ENCODE results near the gene KPNA1. TPM values are rescaled to one million over a fixed set of nuclear protein-coding genes. Genes with fewer than 3 reads are reported as not detected.

Gene KPNA1
- total RNA-seq, 1 donor from 2014 or later = 82.5 TPM

DNA sequence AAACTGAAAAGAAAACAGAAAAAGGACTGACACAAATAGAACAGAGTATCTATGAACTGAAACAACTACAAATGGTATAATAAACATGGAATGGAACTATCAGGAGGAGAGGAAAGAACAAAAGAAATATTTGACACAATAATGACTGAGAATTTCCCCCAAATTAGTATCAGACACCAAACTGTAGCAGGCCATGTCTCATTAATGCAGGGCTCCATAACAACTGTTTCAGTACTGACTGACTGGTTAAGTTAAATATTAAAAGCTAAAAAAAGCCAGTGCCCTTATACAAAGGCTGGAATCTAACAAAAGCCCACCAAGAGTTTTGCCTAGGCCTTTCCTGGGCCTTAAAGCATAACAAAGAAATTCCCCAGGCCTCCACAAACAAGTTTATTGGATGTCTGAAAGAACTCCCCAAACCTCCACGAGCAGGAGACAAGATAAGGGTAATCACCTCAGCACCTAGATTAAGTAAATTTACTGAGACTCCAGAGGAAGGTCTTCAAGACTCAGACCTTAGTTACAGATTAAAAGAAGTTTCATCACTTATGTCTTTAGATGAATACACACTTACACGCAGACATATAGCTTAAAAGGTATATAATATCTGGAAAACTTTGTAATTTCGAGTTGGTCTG, 45.7 kb downstream of the KPNA1 start:
- no peak for DNase-seq (ENCODE audit: low spot score, unreplicated experiment)
- H3K36me3 Mint-ChIP-seq (ENCODE audit: insufficient read depth) = peaks cover 16% of the 10 kb centered on the region
- peak overlapping the region; percentile 97 for H3K27ac Mint-ChIP-seq
- no peaks in the 10 kb centered on the region for H3K9me3 Mint-ChIP-seq (ENCODE audit: low read depth)
- no peaks in the 10 kb centered on the region for H3K27me3 Mint-ChIP-seq
- TF ChIP-seq, protein P1, sequence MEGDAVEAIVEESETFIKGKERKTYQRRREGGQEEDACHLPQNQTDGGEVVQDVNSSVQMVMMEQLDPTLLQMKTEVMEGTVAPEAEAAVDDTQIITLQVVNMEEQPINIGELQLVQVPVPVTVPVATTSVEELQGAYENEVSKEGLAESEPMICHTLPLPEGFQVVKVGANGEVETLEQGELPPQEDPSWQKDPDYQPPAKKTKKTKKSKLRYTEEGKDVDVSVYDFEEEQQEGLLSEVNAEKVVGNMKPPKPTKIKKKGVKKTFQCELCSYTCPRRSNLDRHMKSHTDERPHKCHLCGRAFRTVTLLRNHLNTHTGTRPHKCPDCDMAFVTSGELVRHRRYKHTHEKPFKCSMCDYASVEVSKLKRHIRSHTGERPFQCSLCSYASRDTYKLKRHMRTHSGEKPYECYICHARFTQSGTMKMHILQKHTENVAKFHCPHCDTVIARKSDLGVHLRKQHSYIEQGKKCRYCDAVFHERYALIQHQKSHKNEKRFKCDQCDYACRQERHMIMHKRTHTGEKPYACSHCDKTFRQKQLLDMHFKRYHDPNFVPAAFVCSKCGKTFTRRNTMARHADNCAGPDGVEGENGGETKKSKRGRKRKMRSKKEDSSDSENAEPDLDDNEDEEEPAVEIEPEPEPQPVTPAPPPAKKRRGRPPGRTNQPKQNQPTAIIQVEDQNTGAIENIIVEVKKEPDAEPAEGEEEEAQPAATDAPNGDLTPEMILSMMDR (IDR thresholded peaks at IDR 0.05; ENCODE audit: unreplicated experiment) = no peak
- peaks cover 33% of the 10 kb centered on the region for H3K4me1 Mint-ChIP-seq (ENCODE audit: low read depth)
- peak overlapping the region; percentile 19 for H3K4me3 Mint-ChIP-seq (ENCODE audit: low read depth)

DNA sequence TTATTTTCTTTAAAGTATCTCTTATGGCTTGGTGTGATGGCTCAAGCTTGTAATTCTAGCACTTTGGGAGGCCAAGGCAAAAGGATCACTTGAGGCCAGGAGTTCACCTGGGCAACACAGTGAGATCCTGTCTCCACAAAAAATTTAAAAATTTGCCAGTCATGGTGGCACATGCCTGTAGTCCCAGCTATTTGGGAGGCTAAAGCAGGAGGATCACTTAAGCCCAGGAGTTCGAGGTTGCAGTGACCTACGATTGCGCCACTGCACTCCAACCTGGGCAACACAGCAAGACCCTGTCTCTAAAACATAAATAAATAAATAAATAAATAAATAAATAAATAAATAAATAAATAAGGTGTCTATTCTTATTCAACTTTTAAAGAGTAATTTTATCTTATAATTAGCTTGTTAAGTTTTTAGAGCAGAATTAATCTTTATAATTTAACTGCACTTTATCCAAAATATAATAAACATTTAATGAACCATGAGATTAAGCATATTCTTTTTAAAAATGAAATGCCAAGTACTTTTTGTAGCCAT, 48.0 kb downstream of the KPNA1 start:
- H3K4me3 Mint-ChIP-seq (ENCODE audit: low read depth) = no peak overlapping the region
- no peaks in the 10 kb centered on the region for H3K9me3 Mint-ChIP-seq (ENCODE audit: low read depth)
- no peak overlapping the region for H3K27ac Mint-ChIP-seq
- DNase-seq (ENCODE audit: low spot score, unreplicated experiment) = no peak
- H3K36me3 Mint-ChIP-seq (ENCODE audit: insufficient read depth) = peaks cover 22% of the 10 kb centered on the region
- H3K27me3 Mint-ChIP-seq = no peaks in the 10 kb centered on the region
- peaks cover 27% of the 10 kb centered on the region for H3K4me1 Mint-ChIP-seq (ENCODE audit: low read depth)
- TF ChIP-seq, protein P1 (IDR thresholded peaks at IDR 0.05; ENCODE audit: unreplicated experiment) = no peak

DNA sequence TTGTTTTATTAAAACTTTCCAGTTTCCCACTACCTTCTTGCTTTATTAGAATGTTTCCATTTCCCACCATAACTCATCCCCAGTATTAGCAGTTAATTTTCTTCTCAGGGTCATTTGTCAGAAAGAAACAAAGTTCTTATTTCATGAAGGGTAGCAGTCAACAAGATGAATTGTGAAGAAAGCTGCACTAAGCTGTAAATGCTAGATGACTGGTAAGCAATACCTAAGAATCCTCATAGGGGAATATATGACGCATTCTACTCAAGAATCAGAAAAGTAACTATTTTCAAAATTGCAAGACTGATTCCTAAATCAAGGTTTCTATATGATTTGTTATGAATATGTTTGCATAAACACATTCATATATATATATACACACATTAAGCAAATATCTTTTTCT, 50.1 kb downstream of the KPNA1 start:
- peaks cover 25% of the 10 kb centered on the region for H3K36me3 Mint-ChIP-seq (ENCODE audit: insufficient read depth)
- H3K27me3 Mint-ChIP-seq = no peaks in the 10 kb centered on the region
- TF ChIP-seq, protein P1 (IDR thresholded peaks at IDR 0.05; ENCODE audit: unreplicated experiment) = no peak
- H3K4me3 Mint-ChIP-seq (ENCODE audit: low read depth) = no peak overlapping the region
- H3K4me1 Mint-ChIP-seq (ENCODE audit: low read depth) = peaks cover 29% of the 10 kb centered on the region
- no peaks in the 10 kb centered on the region for H3K9me3 Mint-ChIP-seq (ENCODE audit: low read depth)
- DNase-seq (ENCODE audit: low spot score, unreplicated experiment) = no peak
- H3K27ac Mint-ChIP-seq = no peak overlapping the region

DNA sequence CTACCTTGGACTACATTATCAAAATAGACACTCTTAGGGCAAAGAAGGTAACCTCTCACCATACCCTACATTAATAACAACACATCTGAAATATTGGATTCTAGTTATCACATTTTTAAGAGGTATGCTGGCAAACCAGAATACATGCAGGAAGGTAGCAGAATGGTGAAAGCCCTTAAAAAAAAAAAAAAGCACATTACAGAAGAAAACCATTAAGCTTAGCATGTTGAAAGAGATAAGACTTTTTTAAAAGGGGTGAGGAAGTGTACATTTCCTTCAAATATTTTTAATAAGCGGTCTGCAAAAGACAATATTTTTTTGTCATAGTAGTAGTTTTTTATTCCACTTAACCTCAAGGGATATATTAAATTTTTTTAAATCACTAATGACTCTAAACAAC, 52.3 kb downstream of the KPNA1 start:
- H3K4me3 Mint-ChIP-seq (ENCODE audit: low read depth) = no peak overlapping the region
- no peaks in the 10 kb centered on the region for H3K27me3 Mint-ChIP-seq
- H3K27ac Mint-ChIP-seq = no peak overlapping the region
- peaks cover 34% of the 10 kb centered on the region for H3K36me3 Mint-ChIP-seq (ENCODE audit: insufficient read depth)
- no peaks in the 10 kb centered on the region for H3K9me3 Mint-ChIP-seq (ENCODE audit: low read depth)
- TF ChIP-seq, protein P1 (IDR thresholded peaks at IDR 0.05; ENCODE audit: unreplicated experiment) = no peak
- H3K4me1 Mint-ChIP-seq (ENCODE audit: low read depth) = peaks cover 13% of the 10 kb centered on the region
- DNase-seq (ENCODE audit: low spot score, unreplicated experiment) = no peak

DNA sequence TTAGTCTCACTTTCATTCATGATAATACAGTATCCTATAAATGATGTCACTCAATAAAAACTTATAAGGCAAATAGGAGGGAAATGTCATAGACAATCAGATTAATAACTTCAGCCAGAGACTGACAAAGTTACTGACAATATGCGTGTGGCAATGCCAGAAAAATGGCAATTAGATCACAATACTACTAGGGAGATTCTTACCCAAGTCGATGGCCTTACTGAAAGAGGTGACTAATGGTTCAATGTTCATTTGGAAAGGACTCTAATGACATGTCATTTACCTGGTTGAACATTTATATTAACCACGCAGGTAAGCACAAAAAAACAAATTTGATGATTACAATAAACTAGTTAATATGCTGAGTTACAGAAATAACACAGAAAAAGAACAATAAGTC, 52.9 kb downstream of the KPNA1 start:
- H3K27ac Mint-ChIP-seq = peak overlapping the region; percentile 41
- H3K36me3 Mint-ChIP-seq (ENCODE audit: insufficient read depth) = peaks cover 32% of the 10 kb centered on the region
- H3K4me3 Mint-ChIP-seq (ENCODE audit: low read depth) = no peak overlapping the region
- no peaks in the 10 kb centered on the region for H3K27me3 Mint-ChIP-seq
- H3K9me3 Mint-ChIP-seq (ENCODE audit: low read depth) = no peaks in the 10 kb centered on the region
- TF ChIP-seq, protein P1 (IDR thresholded peaks at IDR 0.05; ENCODE audit: unreplicated experiment) = no peak
- DNase-seq (ENCODE audit: low spot score, unreplicated experiment) = no peak
- H3K4me1 Mint-ChIP-seq (ENCODE audit: low read depth) = peaks cover 10% of the 10 kb centered on the region
